ENCODE measurements around the gene ENSA. TPM values are rescaled to one million over a fixed set of nuclear protein-coding genes. Genes with fewer than 3 reads are reported as not detected.
A peak's percentile ranks its signal among the peaks of the same experiment; 100 is the strongest.
"Not testable (repeated sequence)": the region's sequence is repeated elsewhere in the genome, so short reads cannot be mapped to it uniquely, and the experiment has no call there.

Gene ENSA
- total RNA-seq, 2 donors from 2014 or later, result 133 to 183 TPM

- peaks cover 31 to 38% of the 10 kb centered on the region in 2 donors for H3K36me3 Mint-ChIP-seq
- no peak overlapping the region for H3K27ac Mint-ChIP-seq
- no peaks in the 10 kb centered on the region for H3K9me3 Mint-ChIP-seq
- ATAC-seq (no peak), DNase-seq (ENCODE audit: low spot score in 2 of 2) (no peak)
Measured at GRCh38 chr1:150627826-150628410, 1.5 kb downstream of the ENSA start.

GRCh38 chr1:150626150-150626549 lies 3.3 kb downstream of the ENSA start:
- Mint-ChIP-seq H3K9me3 (no peaks in the 10 kb centered on the region), H3K27ac (peak overlapping the region; percentile 69 to 79), H3K36me3 (peaks cover 38 to 46% of the 10 kb centered on the region in 2 donors)
- ATAC-seq, result no peak
- no peak for DNase-seq (ENCODE audit: low spot score in 2 of 2)

- H3K27ac Mint-ChIP-seq, result peak overlapping the region; percentile 79 to 83
- DNase-seq (ENCODE audit: low spot score in 2 of 2); ATAC-seq; H3K9me3 Mint-ChIP-seq: not testable (repeated sequence)
- peaks cover 44 to 58% of the 10 kb centered on the region in 2 donors for H3K36me3 Mint-ChIP-seq
Measured at GRCh38 chr1:150624546-150624945, 4.9 kb downstream of the ENSA start.

GRCh38 chr1:150624134-150624533 lies 5.3 kb downstream of the ENSA start:
- peaks cover 48 to 62% of the 10 kb centered on the region in 2 donors for H3K36me3 Mint-ChIP-seq
- H3K9me3 Mint-ChIP-seq; DNase-seq (ENCODE audit: low spot score in 2 of 2); ATAC-seq: not testable (repeated sequence)
- H3K27ac Mint-ChIP-seq, result peak overlapping the region in 1 of 2 donors; percentile 79

- H3K9me3 Mint-ChIP-seq, result no peaks in the 10 kb centered on the region
- H3K36me3 Mint-ChIP-seq, result peaks cover 46 to 60% of the 10 kb centered on the region in 2 donors
- DNase-seq (ENCODE audit: low spot score in 2 of 2) (no peak), ATAC-seq (no peak)
- H3K27ac Mint-ChIP-seq, result peak overlapping the region; percentile 72 to 96
Measured at GRCh38 chr1:150622303-150622975, 7.0 kb downstream of the ENSA start.

GRCh38 chr1:150621497-150622302 lies 7.7 kb downstream of the ENSA start:
- Mint-ChIP-seq H3K9me3 (no peaks in the 10 kb centered on the region), H3K27ac (peak overlapping the region; percentile 72 to 96), H3K36me3 (peaks cover 47 to 61% of the 10 kb centered on the region in 2 donors)
- DNase-seq (ENCODE audit: low spot score in 2 of 2) (peak in 1 of 2 donors; percentile 39), ATAC-seq (no peak)

- H3K9me3 Mint-ChIP-seq, result no peaks in the 10 kb centered on the region
- peak overlapping the region; percentile 26 to 96 for H3K27ac Mint-ChIP-seq
- no peak for ATAC-seq
- peaks cover 48 to 62% of the 10 kb centered on the region in 2 donors for H3K36me3 Mint-ChIP-seq
- DNase-seq (ENCODE audit: low spot score in 2 of 2), result no peak
Measured at GRCh38 chr1:150620919-150621318, 8.5 kb downstream of the ENSA start.

GRCh38 chr1:150619576-150620509 lies 9.6 kb downstream of the ENSA start:
- DNase-seq (ENCODE audit: low spot score in 2 of 2) (no peak), ATAC-seq (no peak)
- Mint-ChIP-seq H3K36me3 (peaks cover 47 to 62% of the 10 kb centered on the region in 2 donors), H3K27ac (peak overlapping the region; percentile 26 to 85), H3K9me3 (no peaks in the 10 kb centered on the region)

GRCh38 chr1:150615346-150616201 lies 13.8 kb downstream of the ENSA start:
- Mint-ChIP-seq H3K9me3 (no peaks in the 10 kb centered on the region), H3K27ac (peak overlapping the region; percentile 83 to 98), H3K36me3 (peaks cover 31 to 55% of the 10 kb centered on the region in 2 donors)
- ATAC-seq (no peak), DNase-seq (ENCODE audit: low spot score in 2 of 2) (no peak)

- Mint-ChIP-seq H3K36me3 (peaks cover 21 to 45% of the 10 kb centered on the region in 2 donors), H3K9me3 (no peaks in the 10 kb centered on the region), H3K27ac (peak overlapping the region; percentile 97 to 98)
- peak in 1 of 2 donors; percentile 48 for DNase-seq (ENCODE audit: low spot score in 2 of 2)
- ATAC-seq, result peak; percentile 71 to 74
Measured at GRCh38 chr1:150613061-150613920, 16.1 kb downstream of the ENSA start.

- ATAC-seq, result no peak
- Mint-ChIP-seq H3K27ac (peak overlapping the region; percentile 97 to 98), H3K9me3 (no peaks in the 10 kb centered on the region), H3K36me3 (peaks cover 16 to 39% of the 10 kb centered on the region in 2 donors)
- no peak for DNase-seq (ENCODE audit: low spot score in 2 of 2)
Measured at GRCh38 chr1:150612014-150612345, 17.4 kb downstream of the ENSA start.

GRCh38 chr1:150610576-150610975 lies 18.8 kb downstream of the ENSA start:
- ATAC-seq, result no peak
- Mint-ChIP-seq H3K27ac (peak overlapping the region; percentile 97 to 98), H3K9me3 (no peaks in the 10 kb centered on the region), H3K36me3 (peaks cover 6 to 31% of the 10 kb centered on the region in 2 donors)
- DNase-seq (ENCODE audit: low spot score in 2 of 2), result no peak

GRCh38 chr1:150609732-150610131 lies 19.7 kb downstream of the ENSA start:
- Mint-ChIP-seq H3K9me3 (no peaks in the 10 kb centered on the region), H3K36me3 (peaks cover 0 to 23% of the 10 kb centered on the region in 2 donors), H3K27ac (peak overlapping the region in 1 of 2 donors; percentile 82)
- DNase-seq (ENCODE audit: low spot score in 2 of 2) (no peak), ATAC-seq (no peak)

GRCh38 chr1:150606463-150607142 lies 22.8 kb downstream of the ENSA start:
- Mint-ChIP-seq H3K9me3 (no peaks in the 10 kb centered on the region), H3K36me3 (peaks cover 0 to 23% of the 10 kb centered on the region in 2 donors), H3K27ac (peak overlapping the region; percentile 17 to 73)
- ATAC-seq, result no peak
- DNase-seq (ENCODE audit: low spot score in 2 of 2), result no peak

Data from activated naive CD4-positive, alpha-beta T cell treated with anti-CD3 and anti-CD28 coated beads, Interleukin-2, amount 50 U/mL, for 72 hours (primary cell).